ENCODE measurements around the gene DENND2A.

DNA sequence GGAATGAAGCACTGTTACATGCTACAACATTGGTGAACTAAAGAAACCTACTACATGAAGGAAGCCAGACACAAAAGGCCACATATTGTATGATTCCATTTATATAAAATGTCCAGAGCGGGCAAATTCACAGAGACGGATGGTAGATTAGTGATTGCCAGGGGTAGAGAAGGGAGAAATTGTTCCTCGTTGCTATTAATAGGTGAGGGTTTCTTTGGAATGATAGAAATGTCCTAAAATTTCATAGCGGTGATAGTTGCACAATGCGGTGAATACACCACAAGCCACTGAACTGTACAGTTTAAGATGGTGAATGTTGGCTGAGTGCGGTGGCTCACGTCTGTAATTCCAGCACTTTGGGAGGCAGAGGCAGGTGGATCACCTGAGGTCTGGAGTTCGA lies 29.0 kb downstream of the DENND2A start:
- TF ChIP-seq, protein P1, sequence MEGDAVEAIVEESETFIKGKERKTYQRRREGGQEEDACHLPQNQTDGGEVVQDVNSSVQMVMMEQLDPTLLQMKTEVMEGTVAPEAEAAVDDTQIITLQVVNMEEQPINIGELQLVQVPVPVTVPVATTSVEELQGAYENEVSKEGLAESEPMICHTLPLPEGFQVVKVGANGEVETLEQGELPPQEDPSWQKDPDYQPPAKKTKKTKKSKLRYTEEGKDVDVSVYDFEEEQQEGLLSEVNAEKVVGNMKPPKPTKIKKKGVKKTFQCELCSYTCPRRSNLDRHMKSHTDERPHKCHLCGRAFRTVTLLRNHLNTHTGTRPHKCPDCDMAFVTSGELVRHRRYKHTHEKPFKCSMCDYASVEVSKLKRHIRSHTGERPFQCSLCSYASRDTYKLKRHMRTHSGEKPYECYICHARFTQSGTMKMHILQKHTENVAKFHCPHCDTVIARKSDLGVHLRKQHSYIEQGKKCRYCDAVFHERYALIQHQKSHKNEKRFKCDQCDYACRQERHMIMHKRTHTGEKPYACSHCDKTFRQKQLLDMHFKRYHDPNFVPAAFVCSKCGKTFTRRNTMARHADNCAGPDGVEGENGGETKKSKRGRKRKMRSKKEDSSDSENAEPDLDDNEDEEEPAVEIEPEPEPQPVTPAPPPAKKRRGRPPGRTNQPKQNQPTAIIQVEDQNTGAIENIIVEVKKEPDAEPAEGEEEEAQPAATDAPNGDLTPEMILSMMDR (IDR thresholded peaks at IDR 0.05; ENCODE audit: low read depth, low read length, missing input control) = no peak
- TF ChIP-seq EGR1 (IDR thresholded peaks at IDR 0.05; ENCODE audit: low read depth in 2 of 2) (no peak), TAF1 (conservative IDR thresholded peaks at IDR 0.05) (no peak), RXRA (IDR thresholded peaks at IDR 0.05) (no peak), GABPA (IDR thresholded peaks at IDR 0.05 in 1 of 2, conservative IDR thresholded peaks at IDR 0.05 in 1 of 2) (no peak), HNF4G (IDR thresholded peaks at IDR 0.05) (no peak), YY1 (IDR thresholded peaks at IDR 0.05) (no peak), HNF4A (conservative IDR thresholded peaks at IDR 0.05) (no peak)
- TF ChIP-seq, protein P2, sequence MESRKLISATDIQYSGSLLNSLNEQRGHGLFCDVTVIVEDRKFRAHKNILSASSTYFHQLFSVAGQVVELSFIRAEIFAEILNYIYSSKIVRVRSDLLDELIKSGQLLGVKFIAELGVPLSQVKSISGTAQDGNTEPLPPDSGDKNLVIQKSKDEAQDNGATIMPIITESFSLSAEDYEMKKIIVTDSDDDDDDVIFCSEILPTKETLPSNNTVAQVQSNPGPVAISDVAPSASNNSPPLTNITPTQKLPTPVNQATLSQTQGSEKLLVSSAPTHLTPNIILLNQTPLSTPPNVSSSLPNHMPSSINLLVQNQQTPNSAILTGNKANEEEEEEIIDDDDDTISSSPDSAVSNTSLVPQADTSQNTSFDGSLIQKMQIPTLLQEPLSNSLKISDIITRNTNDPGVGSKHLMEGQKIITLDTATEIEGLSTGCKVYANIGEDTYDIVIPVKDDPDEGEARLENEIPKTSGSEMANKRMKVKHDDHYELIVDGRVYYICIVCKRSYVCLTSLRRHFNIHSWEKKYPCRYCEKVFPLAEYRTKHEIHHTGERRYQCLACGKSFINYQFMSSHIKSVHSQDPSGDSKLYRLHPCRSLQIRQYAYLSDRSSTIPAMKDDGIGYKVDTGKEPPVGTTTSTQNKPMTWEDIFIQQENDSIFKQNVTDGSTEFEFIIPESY (IDR thresholded peaks at IDR 0.05) = no peak
- TF ChIP-seq, protein P3, sequence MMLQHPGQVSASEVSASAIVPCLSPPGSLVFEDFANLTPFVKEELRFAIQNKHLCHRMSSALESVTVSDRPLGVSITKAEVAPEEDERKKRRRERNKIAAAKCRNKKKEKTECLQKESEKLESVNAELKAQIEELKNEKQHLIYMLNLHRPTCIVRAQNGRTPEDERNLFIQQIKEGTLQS (IDR thresholded peaks at IDR 0.05) = no peak

All from liver (tissue), 3 donors.